Measurements from ENCODE around the gene GCLM. TPM values are rescaled to one million over a fixed set of nuclear protein-coding genes. Genes with fewer than 3 reads are reported as not detected.
"Not testable (repeated sequence)": the region's sequence is repeated elsewhere in the genome, so short reads cannot be mapped to it uniquely, and the experiment has no call there.

GCLM gene
- total and polyA plus RNA-seq, 8 donors: 9.0 to 35.0 (median 10.9) TPM

GRCh38 chr1:93938461-93939145 lies 29.4 kb upstream of the GCLM start:
- DNase-seq: peak in 1 of 4 donors; percentile 29
- Histone ChIP-seq H3K4me1 (no peaks in the 10 kb centered on the region), H3K36me3 (no peaks in the 10 kb centered on the region), H3K9me3 (peaks cover 0 to 10% of the 10 kb centered on the region in 2 donors), H3K27me3 (no peaks in the 10 kb centered on the region), H3K27ac (no peak overlapping the region), H3K4me3 (no peak overlapping the region)
- intact Hi-C loops (cut with DNase I): no loop called here
- ATAC-seq: no peak
- TF ChIP-seq CTCF (IDR thresholded peaks at IDR 0.05): no peak

- H3K4me1 ChIP-seq: no peaks in the 10 kb centered on the region
- no peak overlapping the region for H3K4me3 ChIP-seq
- no peaks in the 10 kb centered on the region for H3K27me3 ChIP-seq
- no peak for TF ChIP-seq CTCF (IDR thresholded peaks at IDR 0.05)
- no peak overlapping the region for H3K27ac ChIP-seq
- no peak for ATAC-seq
- H3K9me3 ChIP-seq: peaks cover 0 to 10% of the 10 kb centered on the region in 2 donors
- H3K36me3 ChIP-seq: no peaks in the 10 kb centered on the region
- DNase-seq: no peak
- intact Hi-C loops (cut with DNase I): no loop called here
Observed at GRCh38 chr1:93937997-93938396, 28.8 kb upstream of the GCLM start.

GRCh38 chr1:93925206-93925605 lies 16.0 kb upstream of the GCLM start:
- Histone ChIP-seq H3K36me3 (no peaks in the 10 kb centered on the region), H3K27me3 (no peaks in the 10 kb centered on the region), H3K4me1 (no peaks in the 10 kb centered on the region), H3K9me3 (peaks cover 0 to 5% of the 10 kb centered on the region in 2 donors), H3K27ac (no peak overlapping the region), H3K4me3 (no peak overlapping the region)
- intact Hi-C loops (cut with DNase I): no loop called here
- TF ChIP-seq CTCF (IDR thresholded peaks at IDR 0.05): no peak
- ATAC-seq (no peak), DNase-seq (no peak)

- Histone ChIP-seq H3K9me3 (no peaks in the 10 kb centered on the region), H3K4me1 (no peaks in the 10 kb centered on the region), H3K4me3 (no peak overlapping the region), H3K27ac (no peak overlapping the region), H3K36me3 (no peaks in the 10 kb centered on the region), H3K27me3 (no peaks in the 10 kb centered on the region)
- no peak for DNase-seq
- intact Hi-C loops (cut with DNase I): no loop called here
- ATAC-seq: no peak
- no peak for TF ChIP-seq CTCF (IDR thresholded peaks at IDR 0.05)
Observed at GRCh38 chr1:93919780-93920179, 10.6 kb upstream of the GCLM start.

- TF ChIP-seq CTCF (IDR thresholded peaks at IDR 0.05): no peak
- H3K27me3 ChIP-seq: no peaks in the 10 kb centered on the region
Observed at GRCh38 chr1:93917302-93917701, 8.1 kb upstream of the GCLM start.

GRCh38 chr1:93910880-93911279 lies 1.6 kb upstream of the GCLM start:
- DNase-seq; intact Hi-C loops (cut with DNase I); H3K27me3 ChIP-seq; ATAC-seq; H3K27ac ChIP-seq; H3K9me3 ChIP-seq; H3K36me3 ChIP-seq; H3K4me3 ChIP-seq: not testable (repeated sequence)
- peaks cover 4 to 27% of the 10 kb centered on the region in 2 donors for H3K4me1 ChIP-seq

More at GRCh38 chr1:93917302-93917701, 8.1 kb upstream of the GCLM start:
- DNase-seq (no peak), ATAC-seq (no peak)
- Histone ChIP-seq H3K9me3 (no peaks in the 10 kb centered on the region), H3K27ac (no peak overlapping the region), H3K36me3 (no peaks in the 10 kb centered on the region), H3K4me1 (no peaks in the 10 kb centered on the region), H3K4me3 (no peak overlapping the region)
- intact Hi-C loops (cut with DNase I): no loop called here

All from left lung (tissue), 10 donors.